Hepatocyte (in vitro differentiated cells): Measurements from ENCODE around the gene HOXC9.

Experiments
- EZH2 ChIP-seq: fragments of 200-600 bp; sonication (generic); IDR thresholded peaks from 2 replicates; pipeline ENCODE4 v1.6.1; 2016; ENCODE audit warnings: antibody characterized with exemption, mild to moderate bottlenecking, borderline replicate concordance
- EZH2phosphoT487 ChIP-seq: fragments of 200-600 bp; sonication (generic); IDR thresholded peaks from one replicate; pipeline ENCODE4 v1.6.1; 2018; ENCODE audit warnings: antibody characterized with exemption, mild to moderate bottlenecking, low read depth, moderate library complexity; ENCODE audit not compliant: unreplicated experiment, severe bottlenecking
- TF ChIP-seq, protein P1 (sequence below): fragments of 200-600 bp; sonication (generic); IDR thresholded peaks from 2 replicates; pipeline ENCODE4 v1.5.1; 2016; ENCODE audit warnings: antibody characterized with exemption, mild to moderate bottlenecking; ENCODE audit not compliant: poor library complexity

DNA sequence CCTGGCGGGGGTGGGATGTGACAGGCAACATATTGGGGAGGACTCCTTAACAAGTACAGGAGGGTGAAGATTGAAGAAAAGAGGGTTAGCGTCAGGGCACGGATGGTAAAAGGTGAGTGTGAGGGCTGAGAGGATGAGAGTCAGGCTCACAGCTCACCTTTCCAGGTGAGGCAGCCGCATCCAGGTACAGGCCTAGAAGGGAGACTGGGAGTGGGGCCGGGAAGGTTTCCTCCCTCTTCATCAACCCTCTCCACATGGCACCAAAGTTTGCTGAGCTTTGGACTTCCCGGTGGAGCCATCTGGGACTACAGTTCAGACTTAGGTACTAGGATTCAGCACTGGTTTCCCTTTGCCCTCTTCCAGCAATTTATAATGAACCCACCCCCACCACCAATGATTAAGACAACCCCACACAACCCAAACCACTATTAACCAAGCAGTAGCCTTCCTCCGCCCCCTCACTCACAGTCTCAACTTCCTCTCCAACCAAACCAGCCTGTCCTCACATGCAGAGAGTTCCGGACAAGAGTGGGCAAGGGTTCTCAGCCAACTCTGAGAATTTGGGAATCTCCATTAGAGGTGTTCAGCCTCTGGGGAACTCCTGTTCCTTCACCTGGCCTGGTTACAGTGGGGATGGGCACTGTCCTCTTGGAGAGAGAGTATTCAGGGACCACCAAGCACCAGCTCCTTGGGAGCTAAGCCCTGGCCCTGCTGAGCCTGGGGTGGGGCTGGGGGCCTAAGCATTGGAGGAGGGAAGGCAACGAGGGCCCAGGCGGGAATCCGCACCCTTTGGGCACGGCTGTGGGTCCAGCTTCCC, 51.3 kb downstream of the HOXC9 start:
- peak; percentile 16 for TF ChIP-seq EZH2
- TF ChIP-seq EZH2phosphoT487: no peak
- TF ChIP-seq, protein P1, sequence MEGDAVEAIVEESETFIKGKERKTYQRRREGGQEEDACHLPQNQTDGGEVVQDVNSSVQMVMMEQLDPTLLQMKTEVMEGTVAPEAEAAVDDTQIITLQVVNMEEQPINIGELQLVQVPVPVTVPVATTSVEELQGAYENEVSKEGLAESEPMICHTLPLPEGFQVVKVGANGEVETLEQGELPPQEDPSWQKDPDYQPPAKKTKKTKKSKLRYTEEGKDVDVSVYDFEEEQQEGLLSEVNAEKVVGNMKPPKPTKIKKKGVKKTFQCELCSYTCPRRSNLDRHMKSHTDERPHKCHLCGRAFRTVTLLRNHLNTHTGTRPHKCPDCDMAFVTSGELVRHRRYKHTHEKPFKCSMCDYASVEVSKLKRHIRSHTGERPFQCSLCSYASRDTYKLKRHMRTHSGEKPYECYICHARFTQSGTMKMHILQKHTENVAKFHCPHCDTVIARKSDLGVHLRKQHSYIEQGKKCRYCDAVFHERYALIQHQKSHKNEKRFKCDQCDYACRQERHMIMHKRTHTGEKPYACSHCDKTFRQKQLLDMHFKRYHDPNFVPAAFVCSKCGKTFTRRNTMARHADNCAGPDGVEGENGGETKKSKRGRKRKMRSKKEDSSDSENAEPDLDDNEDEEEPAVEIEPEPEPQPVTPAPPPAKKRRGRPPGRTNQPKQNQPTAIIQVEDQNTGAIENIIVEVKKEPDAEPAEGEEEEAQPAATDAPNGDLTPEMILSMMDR: no peak
